HG03095 (cell line): ENCODE data around the gene LILRA6.
"Not testable (repeated sequence)": the region's sequence is repeated elsewhere in the genome, so short reads cannot be mapped to it uniquely, and the experiment has no call there.

Experiments
- ATAC-seq: cut with Tn5 transposase; IDR thresholded peaks from one replicate; pipeline ENCODE4 v1.9.1; 2021; ENCODE audit warnings: moderate library complexity; ENCODE audit not compliant: unreplicated experiment

Gene LILRA6

GRCh38 chr19:54266133-54266532, 23.5 kb upstream of the LILRA6 start:
- no peak for ATAC-seq

GRCh38 chr19:54262470-54262869, 19.9 kb upstream of the LILRA6 start:
- no peak for ATAC-seq

GRCh38 chr19:54262066-54262465, 19.5 kb upstream of the LILRA6 start:
- no peak for ATAC-seq

GRCh38 chr19:54257116-54257480, 14.5 kb upstream of the LILRA6 start, which contains the start of gene LILRB5:
TSS of gene LILRB5 (minus strand) at chr19:54257273. CDS start at chr19:54257193, 80 bp downstream.
- no peak for ATAC-seq

GRCh38 chr19:54256250-54257115, 13.9 kb upstream of the LILRA6 start:
- no peak for ATAC-seq

GRCh38 chr19:54255105-54255775, 12.7 kb upstream of the LILRA6 start:
- ATAC-seq: no peak

GRCh38 chr19:54254195-54254906, 11.8 kb upstream of the LILRA6 start:
- no peak for ATAC-seq

- ATAC-seq: no peak
Measured at GRCh38 chr19:54253331-54254194, 11.0 kb upstream of the LILRA6 start.

- ATAC-seq: no peak
Measured at GRCh38 chr19:54252845-54253244, 10.3 kb upstream of the LILRA6 start.

- ATAC-seq: no peak
Measured at GRCh38 chr19:54252243-54252642, 9.7 kb upstream of the LILRA6 start.

- ATAC-seq: no peak
Measured at GRCh38 chr19:54248016-54248601, 5.5 kb upstream of the LILRA6 start.

- ATAC-seq: no peak
Measured at GRCh38 chr19:54247106-54247930, 4.7 kb upstream of the LILRA6 start.

- ATAC-seq: no peak
Measured at GRCh38 chr19:54245936-54246335, 3.3 kb upstream of the LILRA6 start.

- ATAC-seq: not testable (repeated sequence)
Measured at GRCh38 chr19:54243809-54244208, 1.2 kb upstream of the LILRA6 start.

GRCh38 chr19:54242234-54242633, 356 bp downstream of the LILRA6 start:
- not testable (repeated sequence) for ATAC-seq

- not testable (repeated sequence) for ATAC-seq
Measured at GRCh38 chr19:54240372-54241336, 1.9 kb downstream of the LILRA6 start.

- not testable (repeated sequence) for ATAC-seq
Measured at GRCh38 chr19:54239491-54240371, 2.9 kb downstream of the LILRA6 start.
